Keratinocyte (primary cell): ENCODE results near the gene OR8G5.

Experiments used
- EZH2 ChIP-seq: IDR thresholded peaks from one replicate; pipeline ENCODE4 v1.6.1; 2012; ENCODE audit warnings: inconsistent platforms, mild to moderate bottlenecking, low read length, moderate library complexity
- TF ChIP-seq, protein P1 (sequence below), 3 experiments: IDR thresholded peaks in 1 of 3; conservative IDR thresholded peaks in 1 of 3; optimal IDR thresholded peaks in 1 of 3; 2 replicates in 2 of 3; 3 replicates in 1 of 3; pipeline versions ENCODE3 to v1.5.1; 2011; ENCODE audit warnings: low read length in 3 of 3, mild to moderate bottlenecking in 3 of 3, moderate library complexity in 2 of 3, control low read depth in 1 of 3, inconsistent platforms in 1 of 3; ENCODE audit not compliant: insufficient read depth in 2 of 3; ENCODE audit errors: extremely low read depth in 1 of 3

DNA sequence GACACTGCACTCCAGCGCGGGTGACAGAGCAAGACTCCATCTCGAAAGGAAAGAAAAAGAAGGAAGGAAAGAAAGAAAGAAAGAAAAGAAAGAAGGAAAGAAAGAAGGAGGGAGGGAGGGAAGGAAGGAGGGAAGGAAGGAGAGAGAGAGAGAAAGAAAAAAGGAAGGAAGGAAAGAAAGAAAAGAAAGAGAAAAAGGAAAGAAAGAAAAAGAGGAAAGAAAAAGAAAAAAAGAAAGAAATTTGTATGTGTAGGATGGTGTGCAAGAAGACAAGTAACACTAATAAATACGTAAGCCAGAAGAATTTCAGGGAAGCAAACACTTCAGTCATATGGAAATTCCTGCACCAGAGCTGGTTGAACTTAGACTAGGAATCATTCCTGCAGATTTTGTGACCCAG is 57.0 kb downstream of the OR8G5 start:
- TF ChIP-seq, protein P1, sequence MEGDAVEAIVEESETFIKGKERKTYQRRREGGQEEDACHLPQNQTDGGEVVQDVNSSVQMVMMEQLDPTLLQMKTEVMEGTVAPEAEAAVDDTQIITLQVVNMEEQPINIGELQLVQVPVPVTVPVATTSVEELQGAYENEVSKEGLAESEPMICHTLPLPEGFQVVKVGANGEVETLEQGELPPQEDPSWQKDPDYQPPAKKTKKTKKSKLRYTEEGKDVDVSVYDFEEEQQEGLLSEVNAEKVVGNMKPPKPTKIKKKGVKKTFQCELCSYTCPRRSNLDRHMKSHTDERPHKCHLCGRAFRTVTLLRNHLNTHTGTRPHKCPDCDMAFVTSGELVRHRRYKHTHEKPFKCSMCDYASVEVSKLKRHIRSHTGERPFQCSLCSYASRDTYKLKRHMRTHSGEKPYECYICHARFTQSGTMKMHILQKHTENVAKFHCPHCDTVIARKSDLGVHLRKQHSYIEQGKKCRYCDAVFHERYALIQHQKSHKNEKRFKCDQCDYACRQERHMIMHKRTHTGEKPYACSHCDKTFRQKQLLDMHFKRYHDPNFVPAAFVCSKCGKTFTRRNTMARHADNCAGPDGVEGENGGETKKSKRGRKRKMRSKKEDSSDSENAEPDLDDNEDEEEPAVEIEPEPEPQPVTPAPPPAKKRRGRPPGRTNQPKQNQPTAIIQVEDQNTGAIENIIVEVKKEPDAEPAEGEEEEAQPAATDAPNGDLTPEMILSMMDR (optimal IDR thresholded peaks at IDR 0.05 in 1 of 3, IDR thresholded peaks at IDR 0.05 in 1 of 3, conservative IDR thresholded peaks at IDR 0.05 in 1 of 3; ENCODE audit: extremely low read depth in 1 of 3, insufficient read depth in 2 of 3, low read length in 3 of 3): no peak
- TF ChIP-seq EZH2: no peak
